ENCODE data around the gene SLC28A3. TPM values are rescaled to one million over a fixed set of nuclear protein-coding genes. Genes with fewer than 3 reads are reported as not detected.

Gene SLC28A3
- total RNA-seq, 1 donor from 2014 or later: not detected

DNA sequence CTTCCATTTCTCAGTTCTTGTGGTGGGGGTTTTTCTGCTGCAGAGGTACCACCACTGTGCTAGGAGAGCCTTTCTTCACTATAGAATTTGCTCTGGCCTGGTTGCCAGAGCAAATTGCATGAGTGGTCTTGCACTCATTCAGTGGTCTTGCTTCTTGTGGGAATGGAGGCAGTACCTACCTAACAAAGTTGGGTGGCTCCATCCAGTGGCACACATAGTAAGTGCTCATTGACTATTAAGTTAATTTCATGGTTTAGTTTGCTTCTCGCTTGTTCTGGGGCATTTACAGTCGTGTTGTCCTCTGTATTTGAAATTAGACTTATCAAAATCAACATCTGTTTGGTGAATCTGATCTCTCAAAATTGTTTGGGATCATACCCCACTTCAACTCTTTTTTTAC is 23.0 kb downstream of the SLC28A3 start:
- intact Hi-C loops (cut with micrococcal nuclease): loop anchor here (10.0 kb wide), 1 partner anchor 483 kb away; no protein-coding TSS in a partner anchor
- no peaks in the 10 kb centered on the region for H3K4me1 Mint-ChIP-seq
- POLR2A ChIA-PET: no interaction called here
- no peaks in the 10 kb centered on the region for H3K36me3 Mint-ChIP-seq (ENCODE audit: low read depth)
- ATAC-seq (ENCODE audit: low read depth) (no peak), DNase-seq (no peak)
- TF ChIP-seq, protein P1, sequence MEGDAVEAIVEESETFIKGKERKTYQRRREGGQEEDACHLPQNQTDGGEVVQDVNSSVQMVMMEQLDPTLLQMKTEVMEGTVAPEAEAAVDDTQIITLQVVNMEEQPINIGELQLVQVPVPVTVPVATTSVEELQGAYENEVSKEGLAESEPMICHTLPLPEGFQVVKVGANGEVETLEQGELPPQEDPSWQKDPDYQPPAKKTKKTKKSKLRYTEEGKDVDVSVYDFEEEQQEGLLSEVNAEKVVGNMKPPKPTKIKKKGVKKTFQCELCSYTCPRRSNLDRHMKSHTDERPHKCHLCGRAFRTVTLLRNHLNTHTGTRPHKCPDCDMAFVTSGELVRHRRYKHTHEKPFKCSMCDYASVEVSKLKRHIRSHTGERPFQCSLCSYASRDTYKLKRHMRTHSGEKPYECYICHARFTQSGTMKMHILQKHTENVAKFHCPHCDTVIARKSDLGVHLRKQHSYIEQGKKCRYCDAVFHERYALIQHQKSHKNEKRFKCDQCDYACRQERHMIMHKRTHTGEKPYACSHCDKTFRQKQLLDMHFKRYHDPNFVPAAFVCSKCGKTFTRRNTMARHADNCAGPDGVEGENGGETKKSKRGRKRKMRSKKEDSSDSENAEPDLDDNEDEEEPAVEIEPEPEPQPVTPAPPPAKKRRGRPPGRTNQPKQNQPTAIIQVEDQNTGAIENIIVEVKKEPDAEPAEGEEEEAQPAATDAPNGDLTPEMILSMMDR (IDR thresholded peaks at IDR 0.05): no peak
- H3K27me3 Mint-ChIP-seq: peaks cover 2% of the 10 kb centered on the region
- H3K4me3 Mint-ChIP-seq: no peak overlapping the region
- no peak overlapping the region for H3K27ac Mint-ChIP-seq
- no peaks in the 10 kb centered on the region for H3K9me3 Mint-ChIP-seq
- CTCF ChIA-PET: no interaction called here

DNA sequence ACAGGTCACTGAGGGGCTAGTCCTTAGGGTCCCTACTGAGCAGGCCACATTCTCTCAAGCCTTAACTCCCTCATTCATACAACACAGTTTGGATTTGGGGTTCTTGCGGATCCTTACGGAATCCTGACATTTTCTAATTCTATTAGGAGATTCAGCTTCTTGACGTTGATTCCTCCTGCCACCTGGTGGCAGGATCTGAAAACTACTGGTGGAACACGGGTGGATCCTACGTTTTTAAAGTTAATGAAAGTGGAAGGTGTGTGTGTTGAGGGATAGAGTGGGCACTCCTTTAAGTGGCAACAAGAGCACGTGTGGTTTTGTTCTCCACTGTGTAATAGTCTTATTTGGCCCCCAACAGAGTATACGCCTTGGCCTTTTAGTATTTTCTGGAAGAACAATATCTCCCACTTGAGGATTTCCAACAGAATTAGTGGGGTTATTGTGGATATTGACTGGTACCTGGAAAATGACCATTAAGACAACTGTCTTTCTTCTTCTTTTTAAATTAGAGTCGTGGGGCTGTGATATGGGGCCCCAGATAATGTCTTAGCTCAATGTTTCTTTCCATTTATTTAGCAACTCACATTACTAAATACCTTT is 25.2 kb downstream of the SLC28A3 start:
- H3K27me3 Mint-ChIP-seq: peaks cover 2% of the 10 kb centered on the region
- ATAC-seq (ENCODE audit: low read depth): peak; percentile 42
- POLR2A ChIA-PET: interaction anchor here (0.6 kb wide), 1 partner anchor 1070 kb away, joined by 5 read pairs; no protein-coding TSS in a partner anchor
- H3K4me1 Mint-ChIP-seq: no peaks in the 10 kb centered on the region
- no peaks in the 10 kb centered on the region for H3K36me3 Mint-ChIP-seq (ENCODE audit: low read depth)
- TF ChIP-seq, protein P1 (IDR thresholded peaks at IDR 0.05): no peak
- intact Hi-C loops (cut with micrococcal nuclease): loop anchor here (1.0 to 10.0 kb wide), 4 partner anchors 54 to 481 kb away; no protein-coding TSS in a partner anchor
- H3K4me3 Mint-ChIP-seq: no peak overlapping the region
- CTCF ChIA-PET: interaction anchor here (1.0 to 3.4 kb wide), 7 partner anchors 21 to 379 kb away, joined by 3 to 14 read pairs (median 4); no protein-coding TSS in a partner anchor
- no peaks in the 10 kb centered on the region for H3K9me3 Mint-ChIP-seq
- peak; percentile 22 for DNase-seq
- H3K27ac Mint-ChIP-seq: no peak overlapping the region

DNA sequence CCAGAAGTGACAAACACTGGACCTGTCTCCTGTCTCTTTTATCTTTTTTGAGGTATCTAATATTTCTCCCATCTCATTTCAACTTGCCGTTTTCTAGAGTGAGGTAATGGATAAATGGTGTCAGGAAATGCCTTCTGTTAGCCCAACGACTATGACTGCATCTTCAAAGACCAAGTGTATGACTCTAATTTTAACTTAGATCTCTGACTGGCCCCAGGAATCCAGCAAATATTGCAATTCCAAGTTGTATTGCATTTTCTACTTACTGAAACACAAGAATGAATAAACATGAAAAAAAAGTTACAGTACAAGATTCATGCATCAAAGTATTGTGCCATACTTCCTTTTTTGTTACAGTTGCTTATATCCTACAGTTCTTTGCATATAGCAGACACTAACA is 26.3 kb downstream of the SLC28A3 start:
- ChIA-PET CTCF (interaction anchor here (1.0 to 3.4 kb wide), 4 partner anchors 54 to 377 kb away, joined by 3 to 14 read pairs (median 8); no protein-coding TSS in a partner anchor), POLR2A (no interaction called here)
- Mint-ChIP-seq H3K4me1 (no peaks in the 10 kb centered on the region), H3K27me3 (no peaks in the 10 kb centered on the region), H3K36me3 (ENCODE audit: low read depth) (no peaks in the 10 kb centered on the region), H3K27ac (no peak overlapping the region), H3K9me3 (no peaks in the 10 kb centered on the region), H3K4me3 (no peak overlapping the region)
- ATAC-seq (ENCODE audit: low read depth) (no peak), DNase-seq (no peak)
- TF ChIP-seq, protein P1 (IDR thresholded peaks at IDR 0.05): no peak
- intact Hi-C loops (cut with micrococcal nuclease): loop anchor here (10.0 kb wide), 1 partner anchor 480 kb away; no protein-coding TSS in a partner anchor

DNA sequence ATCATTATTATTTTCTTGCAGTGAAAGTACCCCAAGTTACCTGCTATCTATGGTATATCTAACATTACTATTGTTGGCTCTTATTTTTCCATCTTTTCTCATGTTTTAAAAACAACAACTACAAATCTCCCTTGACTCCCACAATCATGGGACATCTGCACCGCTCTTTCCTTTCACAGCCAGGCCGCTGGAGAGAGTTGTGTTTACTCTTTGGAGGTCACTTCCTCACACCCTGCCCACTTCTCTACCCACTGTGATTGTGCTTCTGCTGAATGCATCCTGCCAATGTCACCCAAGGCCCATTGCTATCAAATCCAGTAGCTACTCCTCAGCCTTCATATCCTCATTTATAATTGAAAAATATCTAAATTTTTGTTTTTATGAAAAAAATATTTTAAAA is 29.7 kb downstream of the SLC28A3 start:
- Mint-ChIP-seq H3K36me3 (ENCODE audit: low read depth) (no peaks in the 10 kb centered on the region), H3K27me3 (no peaks in the 10 kb centered on the region), H3K4me1 (no peaks in the 10 kb centered on the region), H3K4me3 (no peak overlapping the region), H3K9me3 (no peaks in the 10 kb centered on the region), H3K27ac (no peak overlapping the region)
- ATAC-seq (ENCODE audit: low read depth) (no peak), DNase-seq (no peak)
- TF ChIP-seq, protein P1 (IDR thresholded peaks at IDR 0.05): no peak
- POLR2A ChIA-PET: no interaction called here
- intact Hi-C loops (cut with micrococcal nuclease): loop anchor here (10.0 kb wide), 1 partner anchor 476 kb away; no protein-coding TSS in a partner anchor
- CTCF ChIA-PET: interaction anchor here (1.2 to 2.1 kb wide), 2 partner anchors 370 to 373 kb away, joined by 3 to 5 read pairs; no protein-coding TSS in a partner anchor

DNA sequence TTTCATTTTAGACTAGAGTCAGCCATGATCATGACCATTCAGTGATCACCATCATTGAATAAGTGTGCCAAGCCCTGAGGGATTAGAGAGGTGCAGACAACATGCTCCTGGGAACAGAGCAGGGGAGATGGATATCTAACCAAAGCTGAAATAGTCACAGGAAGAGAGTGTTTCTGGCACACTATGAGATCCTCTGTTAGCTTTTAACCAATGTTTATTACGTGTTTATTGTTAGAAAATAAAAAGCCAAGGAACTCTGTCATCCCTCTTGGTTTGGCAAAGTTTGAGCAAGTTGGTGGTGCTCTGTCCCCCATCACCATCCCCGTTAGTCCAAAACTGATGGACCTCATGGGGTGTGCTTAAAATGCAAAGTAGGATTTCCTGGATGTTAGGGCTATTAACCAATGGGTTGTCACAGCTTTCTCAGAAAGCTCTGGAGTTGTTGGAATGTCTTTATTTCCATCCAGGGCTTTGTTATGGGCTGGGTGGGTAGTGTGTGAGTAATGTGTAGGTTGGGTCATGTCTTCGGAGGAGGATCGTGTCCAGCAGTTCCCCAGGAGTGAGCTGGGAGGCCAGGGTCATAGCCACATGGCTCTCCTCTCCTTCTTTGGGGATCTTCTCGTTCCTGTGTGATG is 34.9 kb downstream of the SLC28A3 start:
- no peak for DNase-seq
- TF ChIP-seq, protein P1 (IDR thresholded peaks at IDR 0.05): no peak
- no peak for ATAC-seq (ENCODE audit: low read depth)
- POLR2A ChIA-PET: no interaction called here
- Mint-ChIP-seq H3K36me3 (ENCODE audit: low read depth) (no peaks in the 10 kb centered on the region), H3K4me3 (no peak overlapping the region), H3K4me1 (no peaks in the 10 kb centered on the region), H3K9me3 (no peaks in the 10 kb centered on the region), H3K27ac (no peak overlapping the region), H3K27me3 (no peaks in the 10 kb centered on the region)
- CTCF ChIA-PET: no interaction called here
- intact Hi-C loops (cut with micrococcal nuclease): no loop called here

Measured in activated B cell treated with CpG ODN at 0.5 μM for 24 hours (primary cell).